Renal cortical epithelial cell (primary cell): Measurements from ENCODE around the gene UNC13C. TPM values are rescaled to one million over a fixed set of nuclear protein-coding genes. Genes with fewer than 3 reads are reported as not detected.

Source experiments
- DNase-seq: peaks from one replicate; pipeline ENCODE4 v3.0.0-alpha.2; 2011; ENCODE audit warnings: low read depth
- total RNA-seq: library from RNA; depleted of rRNA; stranded (reverse); fragments of >200 nt; gene quantifications from 2 replicates; pipeline ENCODE4 v1.2.3, GENCODE V29; 2014

The UNC13C gene
- total RNA-seq, 1 donor from 2014 or later = under 0.01 TPM

- DNase-seq = no peak
Observed at GRCh38 chr15:54109014-54109413, 130.8 kb downstream of the UNC13C start.

DNA sequence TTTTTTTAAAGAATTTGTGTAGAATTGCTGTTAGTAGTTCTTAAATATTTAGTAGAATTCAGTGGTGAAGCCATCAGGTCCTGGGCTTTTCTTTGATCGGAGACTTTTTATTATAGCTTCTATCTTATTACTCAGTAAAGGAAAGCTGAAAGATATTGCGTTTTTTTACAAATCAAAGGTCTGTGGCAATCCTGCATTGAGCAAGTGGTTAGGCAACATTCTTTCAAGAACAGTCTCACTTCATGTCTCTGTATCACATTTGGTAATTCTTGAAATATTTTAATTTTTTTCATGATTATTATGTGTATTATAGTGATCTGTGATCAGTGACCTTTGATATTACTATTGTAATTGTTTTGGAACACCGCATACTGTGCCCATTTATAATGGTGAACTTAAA is 140.8 kb downstream of the UNC13C start:
- DNase-seq = no peak

- DNase-seq = no peak
Observed at GRCh38 chr15:54120949-54121463, 142.8 kb downstream of the UNC13C start.

GRCh38 chr15:54127574-54127973 is 149.3 kb downstream of the UNC13C start:
- DNase-seq = no peak

DNA sequence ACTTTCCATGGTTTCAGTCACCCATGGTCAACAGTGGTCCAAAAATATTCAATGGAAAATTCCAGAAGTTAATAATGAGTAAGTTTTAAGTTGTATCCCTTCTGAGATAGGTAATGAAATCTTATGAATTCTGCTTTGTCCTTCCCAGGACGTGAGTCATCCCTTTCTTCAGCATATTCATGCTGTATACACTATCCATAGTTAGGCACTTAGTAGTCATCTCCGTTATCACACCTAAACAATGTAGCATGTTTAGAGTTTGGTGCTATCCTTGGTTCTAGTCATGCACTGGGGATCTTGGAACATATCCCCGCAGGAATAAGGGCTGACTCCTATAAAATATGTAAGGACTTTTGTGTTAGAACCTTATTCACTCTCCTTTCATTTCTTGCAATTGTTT is 153.2 kb downstream of the UNC13C start:
- peak; percentile 2 for DNase-seq

DNA sequence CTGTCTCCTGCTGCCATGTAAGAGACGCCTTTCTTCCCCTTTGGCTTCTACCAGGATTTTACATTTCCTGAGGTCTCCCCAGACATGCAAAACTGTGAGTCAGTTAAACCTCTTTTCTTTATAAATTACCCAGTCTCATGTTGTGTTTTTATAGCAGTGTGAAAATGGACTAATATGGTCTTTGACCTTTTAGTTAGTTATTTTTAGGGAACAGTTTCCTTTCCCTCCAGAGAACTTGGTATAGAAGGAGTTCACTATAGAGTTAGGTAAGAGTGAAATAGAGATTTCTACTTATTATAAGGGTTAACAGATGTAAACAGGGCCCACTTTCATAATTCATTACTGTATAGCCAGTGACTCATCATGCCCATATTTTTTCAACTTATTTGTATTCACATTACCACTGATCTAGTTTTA is 170.9 kb downstream of the UNC13C start:
- peak; percentile 14 for DNase-seq

- DNase-seq = peak; percentile 85
Observed at GRCh38 chr15:54150255-54150654, 172.0 kb downstream of the UNC13C start.

DNA sequence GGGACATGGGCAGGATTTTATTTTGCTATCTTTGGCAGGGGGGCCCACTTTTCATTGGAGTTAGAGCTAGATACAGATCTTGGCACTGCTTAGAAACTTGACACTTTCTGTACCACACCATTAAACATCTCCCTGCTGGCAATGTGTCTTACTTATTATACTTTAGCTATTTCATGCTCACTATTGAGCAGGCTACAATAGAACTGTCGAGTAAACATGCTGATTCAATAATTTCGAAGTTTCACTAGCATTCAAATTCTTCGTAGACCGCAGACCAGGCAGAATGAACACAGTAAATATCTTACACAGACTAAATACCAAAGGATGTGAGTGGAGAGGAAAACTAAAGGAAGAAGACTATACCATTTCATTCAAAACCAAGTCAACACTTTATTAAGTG is 180.8 kb downstream of the UNC13C start:
- DNase-seq = peak; percentile 14

- no peak for DNase-seq
Observed at GRCh38 chr15:54187325-54187724, 209.1 kb downstream of the UNC13C start.

DNA sequence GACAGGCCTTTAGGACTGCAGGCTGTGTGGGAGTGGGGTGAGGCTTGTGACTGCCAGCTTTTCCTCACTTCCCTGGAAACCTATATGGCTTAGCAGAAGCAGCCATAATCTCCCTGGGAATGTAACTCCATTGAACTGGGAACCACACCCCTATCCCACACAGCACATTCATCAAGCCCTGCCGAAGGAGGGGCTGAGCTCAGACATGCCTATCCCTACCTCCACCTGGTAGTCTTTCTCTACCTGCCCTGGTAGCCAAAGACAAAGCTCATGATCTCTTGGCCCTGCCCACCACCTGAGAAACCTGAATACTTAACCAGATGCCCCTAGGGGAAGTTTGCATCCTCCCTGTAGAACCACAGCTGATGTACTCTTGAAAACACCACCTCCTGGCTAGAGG is 219.8 kb downstream of the UNC13C start:
- no peak for DNase-seq

DNA sequence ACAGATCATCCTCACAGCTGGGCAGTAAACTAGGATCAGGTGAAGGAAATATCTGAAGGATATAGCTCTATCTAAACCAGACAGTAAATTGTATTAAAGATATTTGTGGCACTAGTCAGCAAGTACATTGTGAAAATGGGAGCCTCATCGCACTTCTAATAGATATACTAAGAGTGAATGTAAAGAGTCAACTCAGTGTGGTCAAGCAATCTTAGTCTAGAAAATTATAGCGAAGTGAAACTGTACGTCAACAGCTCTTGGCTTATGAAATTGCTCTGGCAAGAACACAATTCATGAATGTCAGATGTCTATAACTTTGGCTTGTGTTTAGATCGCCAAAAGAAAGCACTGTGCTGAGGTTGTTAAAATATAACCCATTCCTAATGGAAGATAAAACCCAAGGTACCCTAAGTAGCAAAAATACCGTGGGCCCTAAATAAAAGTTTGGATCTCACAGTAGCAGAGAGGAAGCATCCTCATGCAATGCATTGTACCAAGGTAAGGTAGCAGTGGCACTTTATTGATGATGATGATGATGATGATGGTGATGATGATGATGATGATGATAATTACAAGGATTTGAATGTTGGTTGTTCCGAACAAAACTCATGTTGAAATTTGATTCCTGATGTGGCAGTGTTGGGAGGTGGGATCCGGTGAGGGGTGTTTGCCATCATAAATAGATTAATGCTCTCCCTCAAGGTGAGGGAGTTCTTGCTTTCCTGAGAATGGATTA is 228.5 kb downstream of the UNC13C start:
- DNase-seq = no peak

GRCh38 chr15:54208786-54209185 is 230.5 kb downstream of the UNC13C start:
- DNase-seq = peak; percentile 57

DNA sequence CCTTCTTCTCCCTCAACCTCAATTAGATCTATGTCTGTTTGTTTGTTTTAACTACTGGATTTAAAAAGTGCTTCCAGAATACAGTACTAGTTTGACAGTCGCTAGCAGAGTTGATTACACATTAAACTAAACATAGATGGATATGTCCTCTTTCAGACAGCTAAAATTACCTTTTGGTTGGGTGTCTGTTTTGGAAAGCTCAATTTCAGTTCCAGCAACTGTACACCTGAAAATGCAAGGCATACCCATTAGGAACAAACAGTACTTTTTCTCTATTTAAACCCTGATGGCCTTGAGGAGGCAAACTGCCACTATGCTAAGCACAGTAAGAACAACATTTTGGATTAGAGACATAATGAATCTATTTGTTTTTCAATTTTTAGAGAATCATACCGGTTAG is 234.4 kb downstream of the UNC13C start:
- no peak for DNase-seq

GRCh38 chr15:54226455-54226854 is 248.2 kb downstream of the UNC13C start:
- DNase-seq = no peak

- DNase-seq = no peak
Observed at GRCh38 chr15:54227569-54227968, 249.3 kb downstream of the UNC13C start.

GRCh38 chr15:54250326-54250725 is 272.1 kb downstream of the UNC13C start:
- DNase-seq = no peak

GRCh38 chr15:54256190-54256589 is 277.9 kb downstream of the UNC13C start:
- DNase-seq = no peak

DNA sequence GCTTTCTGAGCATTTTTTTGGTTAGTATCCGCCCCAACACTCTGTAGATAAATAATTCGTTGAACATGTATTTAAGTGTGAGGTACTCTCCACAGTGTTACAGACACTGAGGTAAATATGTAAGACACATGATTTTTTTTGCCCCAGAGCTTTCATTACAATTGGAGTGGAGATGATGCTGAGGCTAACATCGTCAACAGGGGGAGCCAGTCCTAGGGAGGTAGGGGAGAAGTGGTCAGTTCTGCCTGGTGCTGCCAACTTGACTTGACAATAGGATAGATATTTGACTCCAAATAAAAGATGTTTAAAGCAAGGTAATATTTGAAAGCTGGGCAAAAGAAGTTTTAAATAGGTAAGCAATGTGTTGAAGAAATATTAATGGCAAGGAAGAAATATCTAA is 295.7 kb downstream of the UNC13C start:
- no peak for DNase-seq

GRCh38 chr15:54277834-54278233 is 299.6 kb downstream of the UNC13C start:
- no peak for DNase-seq

- no peak for DNase-seq
Observed at GRCh38 chr15:54280726-54281125, 302.5 kb downstream of the UNC13C start.

GRCh38 chr15:54282228-54282836 is 304.1 kb downstream of the UNC13C start:
- DNase-seq = no peak

DNA sequence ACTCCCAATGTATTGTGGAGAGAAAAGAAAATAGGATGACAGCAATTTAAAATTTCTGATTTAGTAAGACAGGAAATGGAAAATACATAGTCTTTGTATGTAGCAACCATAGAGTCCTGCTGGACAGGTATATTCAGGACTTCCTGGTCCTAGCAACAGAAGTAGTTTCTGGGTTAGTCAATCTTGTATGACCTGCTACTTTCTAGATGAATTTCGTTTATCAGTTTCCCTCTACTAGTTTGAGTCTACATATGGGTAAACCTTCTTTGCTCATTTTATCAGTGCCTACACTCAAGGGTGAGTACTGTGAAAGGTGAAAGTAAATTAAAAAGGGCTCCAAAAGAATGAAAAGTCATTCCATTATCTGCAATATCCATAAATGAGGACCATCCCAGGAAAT is 309.8 kb downstream of the UNC13C start:
- no peak for DNase-seq

- DNase-seq = no peak
Observed at GRCh38 chr15:54289590-54290136, 311.4 kb downstream of the UNC13C start.
